DND-41 (cell line): Measurements from ENCODE around the gene ABLIM1.

Source experiments
- ATAC-seq: fragments of 200-7000 bp; cut with Tn5 transposase; 3 replicates; pipeline ENCODE4 v1.9.1; 2021; ENCODE audit warnings: low read depth; ENCODE audit not compliant: insufficient read depth
- DNase-seq: peaks from one replicate; pipeline ENCODE4 v3.0.0-alpha.2; 2020
- H2AFZ ChIP-seq: 2 replicates; pipeline ENCODE4 v1.6.0; 2012; ENCODE audit warnings: low read depth, low read length
- H3K27ac ChIP-seq: 2 replicates; pipeline ENCODE4 v1.5.1; 2012; ENCODE audit warnings: low read length, inconsistent platforms
- H3K27me3 ChIP-seq: fragments of 200-600 bp; sonication (generic); 2 replicates; pipeline ENCODE4 v1.6.0; 2012; ENCODE audit warnings: low read length, mild to moderate bottlenecking, inconsistent platforms; ENCODE audit not compliant: insufficient read depth, poor library complexity
- H3K36me3 ChIP-seq: 2 replicates; pipeline ENCODE4 v1.5.1; 2012; ENCODE audit warnings: low read length, inconsistent platforms; ENCODE audit not compliant: insufficient read depth
- H3K4me1 ChIP-seq: 2 replicates; pipeline ENCODE4 v1.5.1; 2012; ENCODE audit warnings: mild to moderate bottlenecking, low read length; ENCODE audit not compliant: insufficient read depth
- H3K4me2 ChIP-seq: 2 replicates; pipeline ENCODE4 v1.6.0; 2012; ENCODE audit warnings: mild to moderate bottlenecking, moderate library complexity, low read length, inconsistent platforms; ENCODE audit not compliant: insufficient read depth
- H3K4me3 ChIP-seq, 2 experiments: fragments of 200-600 bp in 1 of 2; shearing (Covaris generic) in 1 of 2; 2 replicates each; pipeline ENCODE4 v1.5.1; 2012 to 2016; ENCODE audit warnings: inconsistent platforms in 2 of 2, low read length in 2 of 2, mild to moderate bottlenecking in 2 of 2, low read depth in 1 of 2, moderate library complexity in 1 of 2
- H3K79me2 ChIP-seq: 2 replicates; pipeline ENCODE4 v1.6.0; 2012; ENCODE audit warnings: low read length, inconsistent platforms; ENCODE audit not compliant: insufficient read depth
- H3K9ac ChIP-seq: 2 replicates; pipeline ENCODE4 v1.6.0; 2012; ENCODE audit warnings: low read depth, mild to moderate bottlenecking, inconsistent platforms, low read length, moderate library complexity
- H3K9me3 ChIP-seq: 2 replicates; pipeline ENCODE4 v1.5.1; 2012; ENCODE audit warnings: low read length, moderate library complexity, mild to moderate bottlenecking, inconsistent platforms; ENCODE audit not compliant: insufficient read depth, severe bottlenecking
- H4K20me1 ChIP-seq: 2 replicates; pipeline ENCODE4 v1.6.0; 2012; ENCODE audit warnings: low read length; ENCODE audit not compliant: insufficient read depth
- EZH2 ChIP-seq: IDR thresholded peaks from 3 replicates; pipeline ENCODE4 v1.6.1; 2012; ENCODE audit warnings: borderline replicate concordance, low read depth, mild to moderate bottlenecking, moderate library complexity, low read length, inconsistent platforms; ENCODE audit not compliant: severe bottlenecking
- TF ChIP-seq, protein P1 (sequence below): IDR thresholded peaks from 2 replicates; pipeline ENCODE4 v1.5.1; 2012; ENCODE audit warnings: borderline replicate concordance, low read length, moderate library complexity, mild to moderate bottlenecking; ENCODE audit not compliant: poor library complexity, severe bottlenecking; ENCODE audit errors: extremely low read depth

The ABLIM1 gene

DNA sequence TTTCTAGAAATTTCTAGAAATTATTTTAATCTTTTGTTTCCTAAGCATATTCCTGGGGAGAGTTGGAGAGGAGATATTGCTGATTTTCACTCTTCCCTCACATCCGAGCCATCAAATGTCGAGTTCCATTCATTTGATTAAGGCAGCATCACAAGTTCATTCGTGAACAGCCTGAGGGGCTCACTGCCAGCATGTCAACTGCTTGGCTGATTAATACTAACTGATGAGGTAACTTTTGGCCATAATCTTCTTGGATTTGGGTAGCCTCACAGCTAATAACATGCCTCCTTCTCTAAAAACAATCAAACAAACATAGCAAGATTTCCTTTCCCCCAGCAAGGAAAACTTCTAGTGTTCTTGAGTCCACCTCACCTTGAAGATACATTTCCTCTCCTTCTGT is 166.7 kb downstream of the ABLIM1 start:
- H3K27ac ChIP-seq, result no peak overlapping the region
- H3K9ac ChIP-seq, result no peak overlapping the region
- no peaks in the 10 kb centered on the region for H3K36me3 ChIP-seq
- H3K4me1 ChIP-seq, result peaks cover 8% of the 10 kb centered on the region
- DNase-seq, result no peak
- TF ChIP-seq, protein P1, sequence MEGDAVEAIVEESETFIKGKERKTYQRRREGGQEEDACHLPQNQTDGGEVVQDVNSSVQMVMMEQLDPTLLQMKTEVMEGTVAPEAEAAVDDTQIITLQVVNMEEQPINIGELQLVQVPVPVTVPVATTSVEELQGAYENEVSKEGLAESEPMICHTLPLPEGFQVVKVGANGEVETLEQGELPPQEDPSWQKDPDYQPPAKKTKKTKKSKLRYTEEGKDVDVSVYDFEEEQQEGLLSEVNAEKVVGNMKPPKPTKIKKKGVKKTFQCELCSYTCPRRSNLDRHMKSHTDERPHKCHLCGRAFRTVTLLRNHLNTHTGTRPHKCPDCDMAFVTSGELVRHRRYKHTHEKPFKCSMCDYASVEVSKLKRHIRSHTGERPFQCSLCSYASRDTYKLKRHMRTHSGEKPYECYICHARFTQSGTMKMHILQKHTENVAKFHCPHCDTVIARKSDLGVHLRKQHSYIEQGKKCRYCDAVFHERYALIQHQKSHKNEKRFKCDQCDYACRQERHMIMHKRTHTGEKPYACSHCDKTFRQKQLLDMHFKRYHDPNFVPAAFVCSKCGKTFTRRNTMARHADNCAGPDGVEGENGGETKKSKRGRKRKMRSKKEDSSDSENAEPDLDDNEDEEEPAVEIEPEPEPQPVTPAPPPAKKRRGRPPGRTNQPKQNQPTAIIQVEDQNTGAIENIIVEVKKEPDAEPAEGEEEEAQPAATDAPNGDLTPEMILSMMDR, result no peak
- no peak for TF ChIP-seq EZH2
- no peaks in the 10 kb centered on the region for H3K27me3 ChIP-seq
- H3K79me2 ChIP-seq, result no peaks in the 10 kb centered on the region
- H3K9me3 ChIP-seq, result no peaks in the 10 kb centered on the region
- no peak for ATAC-seq
- no peak overlapping the region for H3K4me2 ChIP-seq
- H3K4me3 ChIP-seq, result no peak overlapping the region
- no peak overlapping the region for H2AFZ ChIP-seq
- no peaks in the 10 kb centered on the region for H4K20me1 ChIP-seq

DNA sequence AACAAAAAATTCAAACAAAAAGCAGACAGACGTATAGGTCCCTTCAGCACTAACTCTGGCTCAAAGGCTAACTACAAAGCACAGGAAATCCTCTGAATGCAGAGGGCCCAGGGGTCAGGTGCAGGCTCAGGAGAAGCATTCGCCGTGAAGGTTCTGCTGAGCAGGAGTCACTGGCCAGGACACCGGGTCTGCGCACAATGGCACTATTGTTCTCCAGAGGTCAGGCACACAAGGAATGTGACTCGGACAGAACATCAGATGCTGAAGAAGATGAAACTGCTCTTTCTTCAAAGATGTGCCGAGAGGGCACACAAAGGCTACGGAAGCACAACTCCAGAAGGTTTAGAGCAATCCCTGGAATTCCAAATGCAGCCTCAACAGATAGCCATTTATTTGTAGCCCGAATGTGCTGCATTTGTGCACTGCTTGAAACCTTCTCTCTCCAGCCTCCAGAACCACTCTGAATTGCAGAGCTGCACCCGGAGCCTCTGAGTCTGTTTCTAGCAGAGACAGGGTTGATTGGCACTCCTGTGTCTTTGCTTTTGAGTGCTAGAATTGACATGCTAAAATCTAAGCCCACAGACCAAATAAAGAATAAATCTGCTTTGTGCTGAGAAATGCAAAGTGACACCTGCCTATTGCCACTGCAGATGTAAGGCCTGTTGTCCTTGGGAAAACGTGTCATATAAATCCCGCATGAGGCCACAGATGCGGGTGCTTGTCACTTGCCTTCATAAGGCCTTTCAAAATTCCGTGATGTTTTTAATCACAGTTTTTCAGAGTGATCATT is 168.4 kb downstream of the ABLIM1 start:
- Histone ChIP-seq H3K4me1 (peaks cover 8% of the 10 kb centered on the region), H3K9ac (no peak overlapping the region), H4K20me1 (no peaks in the 10 kb centered on the region), H3K27me3 (no peaks in the 10 kb centered on the region), H3K4me3 (no peak overlapping the region), H3K27ac (no peak overlapping the region), H3K9me3 (no peaks in the 10 kb centered on the region), H3K79me2 (no peaks in the 10 kb centered on the region), H2AFZ (no peak overlapping the region), H3K36me3 (no peaks in the 10 kb centered on the region), H3K4me2 (no peak overlapping the region)
- ATAC-seq, result no peak
- TF ChIP-seq, protein P1, result no peak
- TF ChIP-seq EZH2, result no peak
- no peak for DNase-seq

GRCh38 chr10:114487815-114488536 is 170.1 kb downstream of the ABLIM1 start:
- H3K36me3 ChIP-seq, result no peaks in the 10 kb centered on the region
- H3K27me3 ChIP-seq, result no peaks in the 10 kb centered on the region
- TF ChIP-seq, protein P1, result no peak
- no peak for TF ChIP-seq EZH2
- no peaks in the 10 kb centered on the region for H3K9me3 ChIP-seq
- no peak overlapping the region for H3K4me2 ChIP-seq
- H3K4me1 ChIP-seq, result peaks cover 7% of the 10 kb centered on the region
- no peaks in the 10 kb centered on the region for H4K20me1 ChIP-seq
- no peak overlapping the region for H2AFZ ChIP-seq
- H3K4me3 ChIP-seq, result no peak overlapping the region
- ATAC-seq (no peak), DNase-seq (no peak)
- no peaks in the 10 kb centered on the region for H3K79me2 ChIP-seq
- H3K9ac ChIP-seq, result no peak overlapping the region
- H3K27ac ChIP-seq, result no peak overlapping the region
